ENCODE results near the gene BICDL2.

DNA sequence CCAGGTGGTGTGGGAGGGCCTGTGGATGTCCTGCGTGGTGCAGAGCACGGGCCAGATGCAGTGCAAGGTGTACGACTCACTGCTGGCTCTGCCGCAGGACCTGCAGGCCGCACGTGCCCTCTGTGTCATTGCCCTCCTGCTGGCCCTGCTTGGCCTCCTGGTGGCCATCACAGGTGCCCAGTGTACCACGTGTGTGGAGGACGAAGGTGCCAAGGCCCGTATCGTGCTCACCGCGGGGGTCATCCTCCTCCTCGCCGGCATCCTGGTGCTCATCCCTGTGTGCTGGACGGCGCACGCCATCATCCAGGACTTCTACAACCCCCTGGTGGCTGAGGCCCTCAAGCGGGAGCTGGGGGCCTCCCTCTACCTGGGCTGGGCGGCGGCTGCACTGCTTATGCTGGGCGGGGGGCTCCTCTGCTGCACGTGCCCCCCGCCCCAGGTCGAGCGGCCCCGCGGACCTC lies 23.2 kb downstream of the BICDL2 start:
- no peak for TF ChIP-seq CTCF (IDR thresholded peaks at IDR 0.05)
- no peak for TF ChIP-seq POLR2AphosphoS5 (IDR thresholded peaks at IDR 0.05)

Measured in esophagus muscularis mucosa (tissue), 3 donors.